KOPT-K1 (cell line): ENCODE results near the gene KLF14.
"Not testable (repeated sequence)": the region's sequence is repeated elsewhere in the genome, so short reads cannot be mapped to it uniquely, and the experiment has no call there.

ENCODE experiments used
- H3K27ac ChIP-seq: fragments of 200-600 bp; sonication (generic); 2 replicates; pipeline ENCODE4 v1.5.1; 2016; ENCODE audit warnings: antibody characterized with exemption, mild to moderate bottlenecking, low read depth, low read length; ENCODE audit not compliant: poor library complexity, severe bottlenecking
- H3K36me3 ChIP-seq: fragments of 200-600 bp; sonication (generic); 2 replicates; pipeline ENCODE4 v1.5.1; 2017; ENCODE audit warnings: antibody characterized with exemption, mild to moderate bottlenecking, low read length, moderate library complexity; ENCODE audit not compliant: insufficient read depth
- H3K9me3 ChIP-seq: fragments of 200-600 bp; sonication (generic); 2 replicates; pipeline ENCODE4 v1.5.1; 2017; ENCODE audit warnings: antibody characterized with exemption, low read length, mild to moderate bottlenecking; ENCODE audit not compliant: insufficient read depth, poor library complexity, severe bottlenecking

Gene KLF14

GRCh38 chr7:130733931-130734814 lies at the start of gene KLF14:
TSS of gene KLF14 (minus strand) at chr7:130734207. CDS start at chr7:130734033, 174 bp downstream.
- Histone ChIP-seq H3K36me3 (no peaks in the 10 kb centered on the region), H3K27ac (no peak within 1 kb of the TSS), H3K9me3 (no peaks in the 10 kb centered on the region)

- no peaks in the 10 kb centered on the region for H3K36me3 ChIP-seq
- H3K27ac ChIP-seq, result no peak overlapping the region
These were observed 47.3 kb upstream of the KLF14 start for GRCh38 chr7:130781346-130781745.

GRCh38 chr7:130777426-130777825 lies 43.4 kb upstream of the KLF14 start:
- Histone ChIP-seq H3K9me3 (peaks cover 8% of the 10 kb centered on the region), H3K27ac (no peak overlapping the region), H3K36me3 (no peaks in the 10 kb centered on the region)

More at GRCh38 chr7:130781346-130781745, 47.3 kb upstream of the KLF14 start:
- H3K9me3 ChIP-seq, result peaks cover 3% of the 10 kb centered on the region

- not testable (repeated sequence) for H3K36me3 ChIP-seq, H3K27ac ChIP-seq
- H3K9me3 ChIP-seq, result peaks cover 40% of the 10 kb centered on the region
These were observed 38.4 kb upstream of the KLF14 start for GRCh38 chr7:130772456-130772855.

- Histone ChIP-seq H3K9me3 (peaks cover 40% of the 10 kb centered on the region), H3K36me3 (no peaks in the 10 kb centered on the region), H3K27ac (no peak overlapping the region)
These were observed 34.8 kb upstream of the KLF14 start for GRCh38 chr7:130768854-130769253.

- not testable (repeated sequence) for H3K27ac ChIP-seq, H3K36me3 ChIP-seq
- peaks cover 16% of the 10 kb centered on the region for H3K9me3 ChIP-seq
These were observed 30.6 kb upstream of the KLF14 start for GRCh38 chr7:130764569-130764968.

- Histone ChIP-seq H3K36me3 (no peaks in the 10 kb centered on the region), H3K27ac (no peak overlapping the region), H3K9me3 (no peaks in the 10 kb centered on the region)
These were observed 24.5 kb upstream of the KLF14 start for GRCh38 chr7:130758429-130759056.

- Histone ChIP-seq H3K27ac (no peak overlapping the region), H3K36me3 (no peaks in the 10 kb centered on the region), H3K9me3 (no peaks in the 10 kb centered on the region)
These were observed 22.3 kb upstream of the KLF14 start for GRCh38 chr7:130756316-130756715.

- no peak overlapping the region for H3K27ac ChIP-seq
- no peaks in the 10 kb centered on the region for H3K36me3 ChIP-seq
- no peaks in the 10 kb centered on the region for H3K9me3 ChIP-seq
These were observed 18.4 kb upstream of the KLF14 start for GRCh38 chr7:130752424-130752823.

- Histone ChIP-seq H3K27ac (no peak overlapping the region), H3K9me3 (no peaks in the 10 kb centered on the region), H3K36me3 (no peaks in the 10 kb centered on the region)
These were observed 16.7 kb upstream of the KLF14 start for GRCh38 chr7:130750755-130751154.

GRCh38 chr7:130748531-130749389 lies 14.8 kb upstream of the KLF14 start:
- no peaks in the 10 kb centered on the region for H3K36me3 ChIP-seq
- no peaks in the 10 kb centered on the region for H3K9me3 ChIP-seq
- no peak overlapping the region for H3K27ac ChIP-seq

GRCh38 chr7:130741331-130741995 lies 7.5 kb upstream of the KLF14 start:
- no peak overlapping the region for H3K27ac ChIP-seq
- H3K9me3 ChIP-seq, result no peaks in the 10 kb centered on the region
- H3K36me3 ChIP-seq, result no peaks in the 10 kb centered on the region

GRCh38 chr7:130740606-130741005 lies 6.6 kb upstream of the KLF14 start:
- H3K27ac ChIP-seq, result no peak overlapping the region
- H3K36me3 ChIP-seq, result no peaks in the 10 kb centered on the region
- no peaks in the 10 kb centered on the region for H3K9me3 ChIP-seq

- Histone ChIP-seq H3K27ac (no peak overlapping the region), H3K36me3 (no peaks in the 10 kb centered on the region), H3K9me3 (no peaks in the 10 kb centered on the region)
These were observed 2.4 kb upstream of the KLF14 start for GRCh38 chr7:130736298-130736900.
